Coronary artery (tissue), 2 donors: ENCODE data around the gene SCYGR1.

ENCODE experiments used
- DNase-seq: peaks from one replicate; pipeline ENCODE4 v3.0.0-alpha.2; 2017; ENCODE audit warnings: low spot score
- H3K27ac ChIP-seq, 2 donors: fragments of 200-600 bp; sonication (generic); one replicate each; pipeline ENCODE4 v1.5.1; 2016 to 2019
- H3K4me3 ChIP-seq: fragments of 200-600 bp; sonication (generic); 2 replicates; pipeline ENCODE4 v1.5.1; 2016; ENCODE audit warnings: mild to moderate bottlenecking, moderate library complexity
- TF ChIP-seq, protein P1 (sequence below): fragments of 200-600 bp; sonication (generic); IDR thresholded peaks from one replicate; pipeline ENCODE4 v1.5.1; 2019; ENCODE audit warnings: antibody characterized with exemption

SCYGR1 gene

DNA sequence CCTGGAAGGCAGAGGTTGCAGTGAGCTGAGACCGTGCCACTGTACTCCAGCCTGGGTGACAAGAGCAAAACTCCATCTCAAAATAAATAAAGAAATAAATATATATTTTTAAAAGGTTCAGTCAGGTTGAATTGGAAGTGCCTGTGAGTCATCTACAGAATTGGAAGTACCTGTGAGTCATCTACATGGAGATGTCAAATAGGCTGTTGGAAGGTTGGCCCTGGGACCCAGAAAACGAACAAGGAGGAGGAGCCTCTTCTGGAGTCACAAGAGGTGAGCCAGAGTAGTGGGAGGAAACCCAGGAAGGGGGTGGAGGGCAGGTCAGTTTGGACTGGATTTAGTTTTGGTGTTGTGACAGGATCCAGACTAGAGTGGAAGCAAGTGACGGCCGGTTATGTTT, 15.2 kb upstream of the SCYGR1 start:
- Histone ChIP-seq H3K4me3 (no peak overlapping the region), H3K27ac (no peak overlapping the region)
- no peak for DNase-seq
- TF ChIP-seq, protein P1, sequence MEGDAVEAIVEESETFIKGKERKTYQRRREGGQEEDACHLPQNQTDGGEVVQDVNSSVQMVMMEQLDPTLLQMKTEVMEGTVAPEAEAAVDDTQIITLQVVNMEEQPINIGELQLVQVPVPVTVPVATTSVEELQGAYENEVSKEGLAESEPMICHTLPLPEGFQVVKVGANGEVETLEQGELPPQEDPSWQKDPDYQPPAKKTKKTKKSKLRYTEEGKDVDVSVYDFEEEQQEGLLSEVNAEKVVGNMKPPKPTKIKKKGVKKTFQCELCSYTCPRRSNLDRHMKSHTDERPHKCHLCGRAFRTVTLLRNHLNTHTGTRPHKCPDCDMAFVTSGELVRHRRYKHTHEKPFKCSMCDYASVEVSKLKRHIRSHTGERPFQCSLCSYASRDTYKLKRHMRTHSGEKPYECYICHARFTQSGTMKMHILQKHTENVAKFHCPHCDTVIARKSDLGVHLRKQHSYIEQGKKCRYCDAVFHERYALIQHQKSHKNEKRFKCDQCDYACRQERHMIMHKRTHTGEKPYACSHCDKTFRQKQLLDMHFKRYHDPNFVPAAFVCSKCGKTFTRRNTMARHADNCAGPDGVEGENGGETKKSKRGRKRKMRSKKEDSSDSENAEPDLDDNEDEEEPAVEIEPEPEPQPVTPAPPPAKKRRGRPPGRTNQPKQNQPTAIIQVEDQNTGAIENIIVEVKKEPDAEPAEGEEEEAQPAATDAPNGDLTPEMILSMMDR = no peak

DNA sequence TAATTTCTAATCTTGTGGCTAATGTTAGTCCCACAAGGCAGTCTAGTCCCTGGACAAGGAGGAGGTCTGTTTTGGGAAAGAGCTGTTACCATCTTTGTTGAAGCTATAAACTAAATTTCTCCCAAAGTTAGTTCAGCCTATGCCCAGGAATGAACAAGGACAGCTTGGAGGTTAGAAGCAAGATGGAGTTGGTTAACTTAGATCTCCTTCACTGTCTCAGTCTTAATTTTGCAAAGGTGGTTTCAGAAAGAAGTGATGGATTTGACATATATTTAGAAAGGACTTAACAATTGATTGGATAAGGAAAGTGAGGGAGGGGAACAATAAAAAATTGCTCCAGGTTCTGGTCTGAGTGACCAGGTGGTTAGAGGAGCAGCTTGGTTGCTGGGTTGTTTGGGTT, 14.6 kb upstream of the SCYGR1 start:
- TF ChIP-seq, protein P1 = no peak
- DNase-seq = no peak
- no peak overlapping the region for H3K4me3 ChIP-seq
- H3K27ac ChIP-seq = no peak overlapping the region

DNA sequence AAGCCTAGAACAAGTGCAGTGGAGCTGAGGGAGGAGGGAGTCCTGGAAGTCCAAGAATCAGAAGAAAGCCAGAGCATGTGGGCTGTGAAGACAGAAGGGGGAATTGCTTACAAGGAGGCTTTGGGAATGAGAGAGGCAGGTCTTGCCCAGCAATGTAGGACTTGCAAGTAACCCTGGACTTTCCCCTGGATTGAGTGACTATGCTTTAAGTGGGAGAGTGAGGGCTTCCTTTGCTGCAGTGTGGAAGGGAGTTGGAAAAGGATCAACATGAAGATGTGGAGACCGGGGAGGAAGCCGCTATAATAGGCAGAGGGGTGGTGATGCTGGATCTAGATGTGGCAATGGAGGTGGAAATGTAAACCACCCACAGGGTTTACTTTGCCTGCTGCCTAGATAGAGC, 13.8 kb upstream of the SCYGR1 start:
- TF ChIP-seq, protein P1 = no peak
- DNase-seq = no peak
- H3K4me3 ChIP-seq = no peak overlapping the region
- no peak overlapping the region for H3K27ac ChIP-seq

DNA sequence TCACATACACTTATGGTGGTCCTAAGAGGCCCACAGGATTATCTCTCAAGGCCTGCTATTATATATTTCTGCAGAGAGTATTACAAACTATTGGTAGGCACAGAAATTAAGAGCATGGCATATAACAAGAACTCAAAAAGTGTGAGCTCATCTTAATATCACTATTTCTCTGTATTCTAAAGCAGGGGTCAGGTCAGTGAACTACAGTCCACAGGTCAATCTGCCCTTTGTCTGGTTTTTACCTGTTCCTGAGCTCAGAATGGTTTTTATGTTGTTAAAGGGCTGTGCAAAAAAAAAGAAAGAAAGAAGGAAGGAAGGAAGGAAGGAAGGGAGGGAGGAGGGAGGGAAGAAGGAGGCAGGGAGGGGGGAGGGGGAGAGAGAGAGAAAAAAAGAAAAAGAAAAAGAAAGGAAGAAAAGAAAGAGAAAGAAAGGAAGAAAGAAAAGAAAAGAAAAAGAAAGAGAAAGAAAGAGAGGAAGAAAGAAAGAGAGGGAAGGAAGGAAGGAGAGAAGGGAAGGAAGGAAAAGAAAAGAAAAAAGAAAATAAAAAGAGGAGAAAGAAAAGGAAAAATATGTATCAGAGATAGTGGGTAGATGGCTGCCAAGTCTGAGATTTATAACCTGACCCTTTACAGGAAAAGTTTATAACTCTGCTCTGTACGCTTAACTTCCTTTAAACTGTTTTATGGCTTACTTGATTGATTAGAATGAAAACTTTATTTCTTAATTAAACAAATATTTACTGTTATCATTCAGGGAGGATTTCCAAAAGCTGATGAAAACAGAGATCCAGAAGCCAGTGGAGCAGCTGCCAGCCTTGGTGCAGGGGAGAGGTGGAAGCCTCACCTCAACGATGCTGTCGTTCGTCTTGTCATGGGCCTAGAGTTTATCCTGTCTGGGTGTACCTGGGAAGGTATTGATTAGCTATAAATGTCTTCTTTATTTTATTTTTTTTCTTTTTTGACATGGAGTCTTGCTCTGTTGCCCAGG, 11.2 kb upstream of the SCYGR1 start:
- DNase-seq = no peak
- TF ChIP-seq, protein P1 = no peak
- H3K4me3 ChIP-seq = no peak overlapping the region
- no peak overlapping the region for H3K27ac ChIP-seq

DNA sequence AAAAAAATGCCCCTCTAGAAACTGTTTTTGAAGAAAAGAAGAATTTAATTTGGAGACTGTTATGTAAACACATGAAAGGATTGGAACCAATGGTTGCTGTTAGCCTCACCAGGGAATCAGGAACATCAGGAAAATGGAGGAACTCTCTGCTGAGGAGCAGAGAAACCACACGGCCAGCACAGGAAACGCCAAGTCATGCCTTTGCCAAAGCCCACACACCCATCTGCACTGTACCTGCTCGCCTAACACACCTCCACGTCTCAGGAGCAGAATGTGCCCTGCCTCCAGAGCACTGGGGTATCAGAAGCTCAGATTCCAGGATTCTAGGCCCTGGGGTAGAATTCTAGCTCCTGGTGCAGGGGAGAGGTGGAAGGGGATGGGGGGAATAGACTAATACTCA, 9.8 kb upstream of the SCYGR1 start:
- DNase-seq = no peak
- Histone ChIP-seq H3K27ac (no peak overlapping the region), H3K4me3 (no peak overlapping the region)
- TF ChIP-seq, protein P1 = no peak

DNA sequence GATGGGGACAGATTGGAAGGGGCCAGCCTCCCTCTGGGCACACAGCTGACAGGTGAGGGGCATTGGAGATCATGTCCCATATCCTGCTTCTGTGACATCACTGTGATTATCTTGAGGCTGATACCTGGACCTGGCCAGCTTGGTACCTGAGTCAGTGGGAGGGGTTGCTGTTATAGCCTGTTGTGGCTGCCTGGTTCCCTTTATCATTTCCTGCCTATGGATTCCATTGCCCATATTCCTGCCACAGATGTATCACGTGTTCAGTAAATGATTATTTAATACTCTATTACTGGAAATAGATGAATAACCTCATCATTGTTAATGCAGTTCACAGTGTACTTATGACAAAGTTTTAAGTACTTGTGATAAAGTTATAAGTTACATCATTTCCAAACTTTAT, 7.8 kb upstream of the SCYGR1 start:
- TF ChIP-seq, protein P1 = no peak
- no peak for DNase-seq
- H3K27ac ChIP-seq = no peak overlapping the region
- H3K4me3 ChIP-seq = no peak overlapping the region

DNA sequence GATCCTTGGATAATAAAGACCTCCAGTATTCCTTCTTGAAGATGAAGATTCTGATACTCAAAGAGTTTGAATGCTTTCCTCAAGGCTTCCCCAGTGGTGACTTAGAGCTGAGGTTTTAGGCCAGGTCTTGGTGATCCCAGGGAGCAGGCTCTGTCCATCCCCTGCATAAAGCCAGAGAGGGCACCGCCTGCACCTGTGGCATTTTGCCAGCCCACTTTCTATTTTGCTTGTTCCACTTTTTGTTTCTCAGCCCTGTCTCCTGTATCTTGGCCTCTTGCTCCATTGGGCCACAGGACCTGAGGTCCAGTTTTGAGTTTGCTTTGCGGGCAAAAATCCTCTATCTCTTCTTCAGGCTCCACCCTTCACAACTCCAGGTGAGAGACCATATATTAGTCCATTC, 6.7 kb upstream of the SCYGR1 start:
- H3K27ac ChIP-seq = no peak overlapping the region
- no peak overlapping the region for H3K4me3 ChIP-seq
- DNase-seq = no peak
- TF ChIP-seq, protein P1 = no peak
